ENCODE measurements around the gene MYO3B. TPM values are rescaled to one million over a fixed set of nuclear protein-coding genes. Genes with fewer than 3 reads are reported as not detected.
"Not testable (repeated sequence)": the region's sequence is repeated elsewhere in the genome, so short reads cannot be mapped to it uniquely, and the experiment has no call there.

Gene MYO3B
- total RNA-seq, 2 experiments from 2014 or later, result 0.17 TPM; not detected in 1

DNA sequence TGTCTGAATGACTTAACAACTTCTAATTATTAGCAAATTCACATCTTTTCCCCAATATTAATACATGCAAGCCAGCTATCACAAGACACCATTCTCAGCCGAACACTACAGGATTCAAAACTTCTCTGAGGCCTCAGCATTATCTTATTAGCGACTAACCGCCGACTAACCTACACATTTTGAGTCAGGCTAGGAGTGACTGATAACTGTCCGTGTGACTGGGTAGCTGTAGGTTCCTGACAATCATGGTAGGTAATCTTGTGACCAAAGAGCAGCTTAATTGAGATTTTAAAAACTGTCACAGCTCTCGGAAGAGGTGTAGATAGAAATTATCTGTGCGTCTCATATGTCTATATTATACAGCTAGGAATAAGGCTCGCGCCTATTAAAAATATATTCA is 493.1 kb downstream of the MYO3B start:
- no peak overlapping the region for H3K27ac Mint-ChIP-seq
- DNase-seq, result no peak
- no peaks in the 10 kb centered on the region for H3K4me1 Mint-ChIP-seq (ENCODE audit: low read depth)
- CTCF ChIA-PET, result interaction anchor here (0.7 kb wide), 1 partner anchor 148 kb away, joined by 4 read pairs; no protein-coding TSS in a partner anchor
- H3K4me3 Mint-ChIP-seq, result no peak overlapping the region
- intact Hi-C loops (cut with micrococcal nuclease), result no loop called here
- H3K36me3 Mint-ChIP-seq (ENCODE audit: low read depth), result no peaks in the 10 kb centered on the region
- H3K9me3 Mint-ChIP-seq, result no peaks in the 10 kb centered on the region
- no peaks in the 10 kb centered on the region for H3K27me3 Mint-ChIP-seq (ENCODE audit: low read depth)

DNA sequence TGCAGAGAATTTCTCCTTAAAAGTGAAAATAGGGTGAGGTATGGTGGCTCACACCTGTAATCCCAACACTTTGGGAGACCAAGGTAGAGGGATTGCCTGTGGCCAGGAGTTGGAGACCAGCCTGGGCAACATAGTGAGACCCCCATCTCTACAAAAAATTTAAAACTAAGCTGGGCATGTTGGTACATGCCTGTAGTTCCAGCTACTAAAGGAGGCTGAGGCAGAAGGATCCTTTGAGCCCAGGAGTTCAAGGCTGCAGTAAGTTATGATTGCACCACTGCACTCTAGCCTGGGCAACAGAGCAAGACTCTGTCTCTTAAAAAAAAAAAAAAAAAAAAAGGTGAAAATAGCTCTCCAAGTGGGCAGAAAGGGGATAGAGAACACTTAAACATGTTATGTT is 496.3 kb downstream of the MYO3B start:
- H3K4me3 Mint-ChIP-seq; H3K9me3 Mint-ChIP-seq; H3K36me3 Mint-ChIP-seq (ENCODE audit: low read depth); DNase-seq; H3K4me1 Mint-ChIP-seq (ENCODE audit: low read depth); H3K27me3 Mint-ChIP-seq (ENCODE audit: low read depth); H3K27ac Mint-ChIP-seq; CTCF ChIA-PET; intact Hi-C loops (cut with micrococcal nuclease): not testable (repeated sequence)

DNA sequence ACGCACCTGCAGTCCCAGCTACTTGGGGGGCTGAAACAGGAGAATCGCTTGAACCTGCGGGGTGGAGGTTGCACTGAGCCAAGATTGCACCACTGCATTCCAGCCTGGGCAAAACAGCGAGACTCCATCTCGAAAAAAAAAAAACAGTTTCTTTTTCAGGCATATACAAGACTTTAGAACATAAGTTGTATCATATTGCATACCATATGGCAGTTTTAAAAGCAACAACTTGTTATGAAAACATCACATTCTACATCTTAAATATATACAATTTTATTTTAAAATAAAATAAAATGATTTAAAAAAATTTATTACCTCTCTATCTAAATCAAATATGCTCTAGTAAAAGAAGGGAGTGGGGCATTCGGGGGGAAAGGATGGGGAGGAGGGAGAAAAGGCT is 497.8 kb downstream of the MYO3B start:
- intact Hi-C loops (cut with micrococcal nuclease), result no loop called here
- Mint-ChIP-seq H3K9me3 (no peaks in the 10 kb centered on the region), H3K27me3 (ENCODE audit: low read depth) (no peaks in the 10 kb centered on the region), H3K36me3 (ENCODE audit: low read depth) (no peaks in the 10 kb centered on the region), H3K4me3 (no peak overlapping the region), H3K4me1 (ENCODE audit: low read depth) (no peaks in the 10 kb centered on the region), H3K27ac (no peak overlapping the region)
- no peak for DNase-seq
- CTCF ChIA-PET, result no interaction called here

DNA sequence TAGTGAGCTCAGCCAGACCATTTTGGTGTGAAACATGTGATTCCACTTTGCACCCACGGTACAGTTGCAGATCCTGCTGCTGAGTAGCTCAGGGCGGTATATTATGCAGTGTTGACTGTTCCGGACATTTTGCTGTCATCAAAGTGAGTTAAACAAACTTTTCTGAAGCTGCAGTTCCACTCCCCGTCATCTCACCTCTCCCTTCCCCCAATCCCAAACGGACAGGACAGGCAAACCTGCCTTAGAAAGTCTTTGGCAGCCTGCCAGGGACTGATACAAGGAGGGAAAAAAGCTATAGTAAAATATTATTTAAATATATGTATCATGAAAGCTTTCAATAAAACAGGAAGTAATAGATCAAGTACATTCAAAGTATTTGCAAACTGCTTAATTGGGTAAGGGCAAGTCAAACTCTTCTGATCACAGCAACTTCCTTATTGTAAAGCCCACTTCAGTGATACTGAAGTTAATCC is 501.7 kb downstream of the MYO3B start:
- H3K27ac Mint-ChIP-seq, result no peak overlapping the region
- CTCF ChIA-PET, result no interaction called here
- intact Hi-C loops (cut with micrococcal nuclease), result no loop called here
- H3K4me1 Mint-ChIP-seq (ENCODE audit: low read depth), result no peaks in the 10 kb centered on the region
- no peaks in the 10 kb centered on the region for H3K36me3 Mint-ChIP-seq (ENCODE audit: low read depth)
- no peaks in the 10 kb centered on the region for H3K9me3 Mint-ChIP-seq
- H3K4me3 Mint-ChIP-seq, result no peak overlapping the region
- no peaks in the 10 kb centered on the region for H3K27me3 Mint-ChIP-seq (ENCODE audit: low read depth)
- no peak for DNase-seq

DNA sequence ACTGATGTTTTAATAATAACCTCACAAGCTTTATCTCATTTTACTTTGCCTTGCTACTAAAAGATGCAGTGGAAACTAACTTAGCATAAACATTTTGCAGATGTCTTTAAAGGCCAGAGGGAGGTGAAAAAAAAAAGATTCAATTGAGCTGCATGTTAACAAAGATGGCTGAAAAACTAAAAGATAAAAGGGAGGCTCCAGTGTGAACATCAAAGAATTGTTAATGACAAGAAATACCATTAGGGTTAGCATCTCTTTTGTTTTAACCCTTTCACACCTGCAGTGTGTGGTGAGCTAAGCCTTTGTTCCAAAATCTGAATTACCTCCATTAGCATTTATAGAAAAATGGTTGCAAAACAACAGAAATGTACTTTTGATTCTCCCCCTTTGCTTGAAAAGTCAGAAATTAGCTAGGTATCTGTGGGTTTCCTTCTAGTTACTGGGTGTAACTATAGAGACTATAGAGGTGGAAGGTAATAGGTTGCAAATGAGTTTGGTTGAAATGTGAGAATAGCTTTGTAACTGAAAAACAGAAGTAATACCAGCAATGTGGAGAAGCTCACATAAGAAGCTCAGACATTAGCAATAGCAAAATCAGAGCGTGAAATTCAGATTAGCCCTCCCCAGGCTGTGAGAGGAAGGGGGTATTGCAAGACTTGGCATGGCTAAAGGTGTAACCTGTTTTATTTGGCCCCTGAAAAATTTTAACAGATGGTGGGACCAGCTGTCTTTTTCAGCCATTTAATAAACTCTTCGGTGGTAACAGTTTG is 502.4 kb downstream of the MYO3B start:
- intact Hi-C loops (cut with micrococcal nuclease), result no loop called here
- H3K36me3 Mint-ChIP-seq (ENCODE audit: low read depth), result no peaks in the 10 kb centered on the region
- no peaks in the 10 kb centered on the region for H3K9me3 Mint-ChIP-seq
- H3K4me1 Mint-ChIP-seq (ENCODE audit: low read depth), result no peaks in the 10 kb centered on the region
- no peak overlapping the region for H3K27ac Mint-ChIP-seq
- H3K4me3 Mint-ChIP-seq, result no peak overlapping the region
- CTCF ChIA-PET, result no interaction called here
- H3K27me3 Mint-ChIP-seq (ENCODE audit: low read depth), result no peaks in the 10 kb centered on the region
- no peak for DNase-seq

DNA sequence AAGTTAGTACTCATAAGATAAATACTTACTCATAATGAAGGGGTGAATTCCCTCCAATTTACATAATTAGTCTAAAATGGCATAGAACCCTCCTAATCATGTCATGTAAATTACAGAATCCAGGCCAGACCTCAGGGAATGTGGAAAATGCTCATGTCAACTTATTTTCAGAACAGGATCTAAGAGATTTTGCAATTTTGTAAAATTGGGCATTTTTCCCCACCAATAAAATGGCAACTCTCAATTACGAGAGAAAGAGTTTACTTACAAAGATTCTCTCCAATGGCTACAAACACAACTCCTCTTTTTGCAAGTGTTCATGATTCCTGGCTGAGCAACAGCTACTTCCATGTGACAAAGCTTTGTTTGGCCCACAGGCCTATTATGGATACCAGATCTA is 503.4 kb downstream of the MYO3B start:
- no peak for DNase-seq
- CTCF ChIA-PET, result no interaction called here
- H3K4me1 Mint-ChIP-seq (ENCODE audit: low read depth), result no peaks in the 10 kb centered on the region

DNA sequence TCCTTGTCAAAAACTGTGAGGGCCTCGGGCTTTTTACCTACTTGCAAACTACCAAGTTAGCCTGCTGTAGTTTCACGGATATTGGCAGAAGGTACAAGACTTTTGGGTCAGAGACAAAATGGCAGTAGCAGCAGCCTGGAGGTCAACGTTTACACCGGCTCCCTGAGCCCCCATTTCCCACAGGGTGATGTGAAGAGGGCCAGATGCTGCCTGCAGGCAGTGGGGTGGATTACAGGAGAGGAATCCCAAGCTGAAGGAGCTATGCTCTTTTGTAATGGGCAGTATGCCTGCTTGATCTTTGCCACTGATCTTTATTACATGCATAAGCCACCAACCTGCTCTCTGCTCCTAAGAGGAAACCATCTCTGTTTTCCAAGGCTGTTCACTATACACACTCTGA is 507.6 kb downstream of the MYO3B start:
- Mint-ChIP-seq H3K27ac (no peak overlapping the region), H3K36me3 (ENCODE audit: low read depth) (no peaks in the 10 kb centered on the region), H3K4me1 (ENCODE audit: low read depth) (no peaks in the 10 kb centered on the region), H3K27me3 (ENCODE audit: low read depth) (no peaks in the 10 kb centered on the region), H3K9me3 (no peaks in the 10 kb centered on the region), H3K4me3 (no peak overlapping the region)
- CTCF ChIA-PET, result no interaction called here
- DNase-seq, result no peak
- intact Hi-C loops (cut with micrococcal nuclease), result no loop called here

More for the DNA sequence above, 503.4 kb downstream of the MYO3B start:
- Mint-ChIP-seq H3K36me3 (ENCODE audit: low read depth) (no peaks in the 10 kb centered on the region), H3K4me3 (no peak overlapping the region), H3K9me3 (no peaks in the 10 kb centered on the region), H3K27me3 (ENCODE audit: low read depth) (no peaks in the 10 kb centered on the region), H3K27ac (no peak overlapping the region)
- intact Hi-C loops (cut with micrococcal nuclease), result no loop called here

DNA sequence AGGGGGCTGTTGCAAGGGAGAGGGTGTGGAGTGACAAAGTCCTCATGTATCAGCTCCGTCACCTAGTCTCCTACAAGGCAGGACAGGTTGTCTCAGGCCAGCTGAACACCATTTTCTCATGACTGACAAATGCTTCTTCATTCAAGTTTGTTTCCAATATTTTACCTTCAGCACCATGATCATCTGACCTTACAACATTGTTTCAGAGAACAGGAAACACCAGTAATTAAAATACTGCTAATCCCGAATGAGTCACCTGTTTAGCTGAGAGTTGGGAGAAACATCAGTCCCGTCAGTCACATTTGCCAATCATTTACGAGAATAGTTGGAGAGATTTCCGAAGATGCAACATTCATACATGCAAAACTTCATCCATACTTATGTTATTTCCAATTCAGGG is 511.5 kb downstream of the MYO3B start:
- Mint-ChIP-seq H3K36me3 (ENCODE audit: low read depth) (no peaks in the 10 kb centered on the region), H3K4me1 (ENCODE audit: low read depth) (no peaks in the 10 kb centered on the region), H3K27me3 (ENCODE audit: low read depth) (no peaks in the 10 kb centered on the region), H3K9me3 (no peaks in the 10 kb centered on the region), H3K27ac (no peak overlapping the region), H3K4me3 (no peak overlapping the region)
- intact Hi-C loops (cut with micrococcal nuclease), result no loop called here
- CTCF ChIA-PET, result no interaction called here
- no peak for DNase-seq

DNA sequence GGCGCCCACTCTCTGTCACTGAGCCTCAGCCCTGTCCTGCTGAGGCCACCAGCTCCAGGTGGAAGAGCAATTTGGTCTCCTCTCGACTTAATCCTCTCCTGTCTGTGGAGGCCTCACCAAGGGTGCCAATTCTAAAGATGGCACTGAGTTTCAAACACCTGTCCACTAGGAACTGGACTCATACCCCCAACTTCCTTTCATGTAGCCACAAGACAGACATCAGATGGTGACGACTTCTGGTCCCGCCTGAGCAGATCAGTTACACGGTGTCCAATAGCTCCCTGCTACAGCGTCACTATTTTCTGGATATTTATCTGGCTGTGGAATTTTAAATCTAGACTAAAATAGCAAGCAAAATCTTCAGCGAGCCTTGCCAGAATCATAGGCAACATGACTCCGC is 512.7 kb downstream of the MYO3B start:
- CTCF ChIA-PET, result interaction anchor here (0.6 kb wide), 1 partner anchor 321 kb away, joined by 3 read pairs; no protein-coding TSS in a partner anchor
- Mint-ChIP-seq H3K27ac (no peak overlapping the region), H3K9me3 (no peaks in the 10 kb centered on the region), H3K4me1 (ENCODE audit: low read depth) (no peaks in the 10 kb centered on the region), H3K27me3 (ENCODE audit: low read depth) (no peaks in the 10 kb centered on the region), H3K36me3 (ENCODE audit: low read depth) (no peaks in the 10 kb centered on the region), H3K4me3 (no peak overlapping the region)
- intact Hi-C loops (cut with micrococcal nuclease), result no loop called here
- DNase-seq, result no peak

DNA sequence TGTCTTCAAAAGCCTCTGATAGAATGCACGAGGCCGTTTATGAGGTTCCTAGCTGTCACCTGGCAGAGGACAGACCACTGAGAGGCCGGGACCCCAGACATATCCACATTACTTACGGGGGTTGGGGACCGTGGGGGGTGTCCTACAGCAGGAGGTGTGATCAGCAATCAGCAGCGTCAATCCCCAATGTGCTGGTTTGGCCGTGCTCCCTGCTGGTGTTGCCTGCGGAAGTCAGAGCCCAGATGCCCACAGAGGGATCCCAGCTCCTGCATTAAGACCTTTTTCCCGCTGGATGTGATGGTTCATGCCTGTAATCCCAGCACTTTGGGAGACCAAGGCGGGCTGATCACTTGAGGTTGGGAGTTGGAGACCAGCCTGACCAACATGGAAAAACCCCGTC is 516.4 kb downstream of the MYO3B start:
- DNase-seq, result no peak
- H3K27ac Mint-ChIP-seq, result no peak overlapping the region
- H3K36me3 Mint-ChIP-seq (ENCODE audit: low read depth), result no peaks in the 10 kb centered on the region
- intact Hi-C loops (cut with micrococcal nuclease), result no loop called here
- no peak overlapping the region for H3K4me3 Mint-ChIP-seq
- H3K27me3 Mint-ChIP-seq (ENCODE audit: low read depth), result no peaks in the 10 kb centered on the region
- CTCF ChIA-PET, result interaction anchor here (1.1 kb wide), 1 partner anchor 118 kb away, joined by 3 read pairs; no protein-coding TSS in a partner anchor
- no peaks in the 10 kb centered on the region for H3K9me3 Mint-ChIP-seq
- no peaks in the 10 kb centered on the region for H3K4me1 Mint-ChIP-seq (ENCODE audit: low read depth)

DNA sequence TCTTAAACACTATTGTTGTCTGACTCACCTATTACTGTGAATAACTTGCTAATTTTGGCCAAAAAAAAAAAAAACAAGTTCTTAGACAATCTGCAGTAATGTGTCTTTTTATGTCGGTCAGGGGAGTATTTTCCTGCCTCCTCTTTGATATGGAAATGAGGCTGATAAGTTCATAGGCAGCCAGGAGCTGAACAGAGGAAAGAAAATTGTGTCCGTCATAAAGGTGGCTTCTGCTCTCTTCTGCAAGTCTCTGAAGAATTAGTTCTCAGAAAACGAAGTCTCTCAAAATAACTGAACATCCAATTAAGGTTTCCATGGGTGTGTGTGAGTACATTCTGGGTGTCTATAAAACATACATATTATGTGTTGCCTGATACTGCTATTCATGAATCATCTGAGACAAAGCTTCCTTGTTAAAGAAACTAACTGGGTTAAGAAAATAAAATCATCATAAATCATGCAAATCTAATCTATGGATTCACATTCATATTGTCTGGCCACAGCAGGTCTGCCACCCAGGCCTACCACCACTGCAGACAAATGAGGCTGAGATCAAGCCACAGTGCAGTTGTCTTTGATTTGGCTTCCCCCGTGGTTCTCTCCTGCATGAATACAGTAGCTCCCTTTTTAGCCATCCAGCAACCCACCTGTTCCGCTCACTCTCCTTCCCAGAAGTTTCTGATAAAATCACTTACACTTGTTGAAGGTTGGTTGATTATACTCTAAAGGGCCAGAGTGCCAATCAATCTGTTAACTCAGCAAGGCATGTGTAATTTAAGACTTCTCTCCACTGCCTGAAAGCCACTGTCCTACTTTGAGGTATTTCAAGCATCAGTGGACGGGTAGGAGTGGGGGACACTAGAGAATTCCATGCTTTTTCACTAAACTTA is 517.8 kb downstream of the MYO3B start:
- intact Hi-C loops (cut with micrococcal nuclease), result no loop called here
- Mint-ChIP-seq H3K27me3 (ENCODE audit: low read depth) (peaks cover 5% of the 10 kb centered on the region), H3K36me3 (ENCODE audit: low read depth) (no peaks in the 10 kb centered on the region), H3K4me3 (no peak overlapping the region), H3K4me1 (ENCODE audit: low read depth) (no peaks in the 10 kb centered on the region), H3K27ac (no peak overlapping the region), H3K9me3 (no peaks in the 10 kb centered on the region)
- CTCF ChIA-PET, result interaction anchor here (0.6 to 0.7 kb wide), 3 partner anchors 86 to 120 kb away, joined by 3 read pairs; no protein-coding TSS in a partner anchor
- no peak for DNase-seq

DNA sequence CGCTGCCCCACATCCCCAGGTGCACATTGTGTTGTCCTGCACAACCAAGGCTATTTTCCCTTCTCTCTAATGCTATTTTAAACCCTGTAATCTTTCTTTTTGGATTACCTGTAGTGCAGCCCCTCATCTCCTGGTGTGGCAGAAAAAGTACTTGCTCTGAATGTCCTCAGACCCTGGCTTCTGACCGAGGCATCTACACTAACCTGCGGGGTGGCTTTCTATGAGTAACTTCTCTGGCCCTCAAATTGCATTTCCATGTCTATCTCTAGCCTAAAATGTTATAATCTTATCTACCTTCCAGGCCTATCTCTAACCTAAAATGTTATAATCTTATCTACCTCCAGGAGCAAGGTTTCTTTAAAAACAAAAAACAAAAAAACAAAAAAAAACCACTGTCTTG is 519.0 kb downstream of the MYO3B start:
- H3K4me1 Mint-ChIP-seq (ENCODE audit: low read depth), result no peaks in the 10 kb centered on the region
- DNase-seq, result no peak
- intact Hi-C loops (cut with micrococcal nuclease), result no loop called here
- H3K9me3 Mint-ChIP-seq, result no peaks in the 10 kb centered on the region
- H3K4me3 Mint-ChIP-seq, result no peak overlapping the region
- CTCF ChIA-PET, result interaction anchor here (0.7 kb wide), 1 partner anchor 119 kb away, joined by 3 read pairs; no protein-coding TSS in a partner anchor
- H3K36me3 Mint-ChIP-seq (ENCODE audit: low read depth), result no peaks in the 10 kb centered on the region
- H3K27me3 Mint-ChIP-seq (ENCODE audit: low read depth), result peaks cover 5% of the 10 kb centered on the region
- no peak overlapping the region for H3K27ac Mint-ChIP-seq

All from activated naive CD4-positive, alpha-beta T cell treated with anti-CD3 and anti-CD28 coated beads for 36 hours (primary cell).